WTC11 (cell line): ENCODE measurements around the gene RMI2. TPM values are rescaled to one million over a fixed set of nuclear protein-coding genes. Genes with fewer than 3 reads are reported as not detected.

ENCODE experiments used
- ATAC-seq: fragments of 200-7000 bp; cut with Tn5 transposase; 2 replicates; pipeline ENCODE4 v1.10.0; 2021; ENCODE audit warnings: mild to moderate bottlenecking, moderate library complexity
- CTCF ChIA-PET: fragments of 300-600 bp; sonication (Branson Sonifier 250); formaldehyde crosslinking; loops from one replicate; lab custom pipeline; 2021; ENCODE audit warnings: antibody characterized with exemption; lab: Charles Lee
- POLR2A ChIA-PET: fragments of 350-600 bp; sonication (Branson Sonifier 250); formaldehyde crosslinking; loops from one replicate; lab custom pipeline; 2021; ENCODE audit warnings: antibody characterized with exemption; lab: Charles Lee
- DNase-seq: peaks from one replicate; pipeline ENCODE4 v3.0.0; 2021; ENCODE audit warnings: low spot score
- H3K27ac Mint-ChIP-seq: 2 replicates; pipeline ENCODE4 v1.8.0; 2021; ENCODE audit warnings: mixed read lengths
- H3K27me3 Mint-ChIP-seq: 2 replicates; pipeline ENCODE4 v1.8.0; 2021; ENCODE audit warnings: low read depth, mild to moderate bottlenecking, moderate library complexity, mixed read lengths
- H3K36me3 Mint-ChIP-seq: 2 replicates; pipeline ENCODE4 v1.8.0; 2021; ENCODE audit warnings: mixed read lengths
- H3K4me1 Mint-ChIP-seq: 2 replicates; pipeline ENCODE4 v1.8.0; 2022; ENCODE audit warnings: mixed read lengths
- H3K4me3 Mint-ChIP-seq: 2 replicates; pipeline ENCODE4 v1.8.0; 2021; ENCODE audit warnings: mild to moderate bottlenecking, moderate library complexity, mixed read lengths
- H3K9me3 Mint-ChIP-seq: 2 replicates; pipeline ENCODE4 v1.8.0; 2021; ENCODE audit warnings: mixed read lengths
- ATF1 ChIP-seq: sonication (generic); formaldehyde crosslinking; IDR thresholded peaks from 2 replicates; pipeline ENCODE4 v1.8.1; 2023; ENCODE audit warnings: mild to moderate bottlenecking, moderate library complexity, missing genetic modification reagents
- CREM ChIP-seq: sonication (generic); formaldehyde crosslinking; IDR thresholded peaks from 2 replicates; pipeline ENCODE4 v1.8.1; 2022; ENCODE audit warnings: mild to moderate bottlenecking, missing genetic modification reagents, moderate library complexity
- ETV6 ChIP-seq: sonication (generic); formaldehyde crosslinking; IDR thresholded peaks from 2 replicates; pipeline ENCODE4 v1.8.1; 2022; ENCODE audit warnings: mild to moderate bottlenecking, missing genetic modification reagents
- FOXK1 ChIP-seq: sonication (generic); formaldehyde crosslinking; IDR thresholded peaks from 2 replicates; pipeline ENCODE4 v1.8.0; 2022; ENCODE audit warnings: mild to moderate bottlenecking, moderate library complexity, missing genetic modification reagents
- GABPB1 ChIP-seq: sonication (generic); formaldehyde crosslinking; IDR thresholded peaks from 2 replicates; pipeline ENCODE4 v1.8.1; 2023; ENCODE audit warnings: mild to moderate bottlenecking, missing genetic modification reagents
- NR1H2 ChIP-seq: sonication (generic); formaldehyde crosslinking; IDR thresholded peaks from 2 replicates; pipeline ENCODE4 v1.9.0; 2021; ENCODE audit warnings: mild to moderate bottlenecking, moderate library complexity, missing genetic modification reagents
- TEAD1 ChIP-seq: sonication (generic); formaldehyde crosslinking; IDR thresholded peaks from 2 replicates; pipeline ENCODE4 v1.8.0; 2022; ENCODE audit warnings: mild to moderate bottlenecking, missing genetic modification reagents
- ZBTB21 ChIP-seq: sonication (generic); formaldehyde crosslinking; IDR thresholded peaks from 2 replicates; pipeline ENCODE4 v1.8.1; 2023; ENCODE audit warnings: mild to moderate bottlenecking, missing genetic modification reagents, borderline replicate concordance
- ZNF263 ChIP-seq: sonication (generic); formaldehyde crosslinking; IDR thresholded peaks from 2 replicates; pipeline ENCODE4 v1.8.1; 2022; ENCODE audit warnings: low read depth, mild to moderate bottlenecking, moderate library complexity, missing genetic modification reagents
- total RNA-seq: library from RNA; stranded (reverse); gene quantifications from 3 replicates; pipeline ENCODE4 v1.2.3, GENCODE V29; 2021
- TF ChIP-seq, protein P1 (sequence below): sonication (generic); formaldehyde crosslinking; IDR thresholded peaks from 2 replicates; pipeline ENCODE4 v1.8.0; 2022; ENCODE audit warnings: mild to moderate bottlenecking, missing genetic modification reagents
- TF ChIP-seq, protein P2 (sequence below): sonication (generic); formaldehyde crosslinking; IDR thresholded peaks from 2 replicates; pipeline ENCODE4 v1.8.0; 2023; ENCODE audit warnings: mild to moderate bottlenecking, missing genetic modification reagents
- TF ChIP-seq, protein P3 (sequence below): sonication (generic); formaldehyde crosslinking; IDR thresholded peaks from 2 replicates; pipeline ENCODE4 v1.8.0; 2022; ENCODE audit warnings: mild to moderate bottlenecking, missing genetic modification reagents
- TF ChIP-seq, protein P4 (sequence below): sonication (generic); formaldehyde crosslinking; IDR thresholded peaks from 2 replicates; pipeline ENCODE4 v1.8.0; 2022; ENCODE audit warnings: mild to moderate bottlenecking, missing genetic modification reagents
- TF ChIP-seq, protein P5 (sequence below): sonication (generic); formaldehyde crosslinking; IDR thresholded peaks from 2 replicates; pipeline ENCODE4 v1.8.1; 2023; ENCODE audit warnings: mild to moderate bottlenecking, missing genetic modification reagents, moderate library complexity

Gene RMI2
- total RNA-seq, 1 experiment from 2014 or later, result 79.0 TPM

DNA sequence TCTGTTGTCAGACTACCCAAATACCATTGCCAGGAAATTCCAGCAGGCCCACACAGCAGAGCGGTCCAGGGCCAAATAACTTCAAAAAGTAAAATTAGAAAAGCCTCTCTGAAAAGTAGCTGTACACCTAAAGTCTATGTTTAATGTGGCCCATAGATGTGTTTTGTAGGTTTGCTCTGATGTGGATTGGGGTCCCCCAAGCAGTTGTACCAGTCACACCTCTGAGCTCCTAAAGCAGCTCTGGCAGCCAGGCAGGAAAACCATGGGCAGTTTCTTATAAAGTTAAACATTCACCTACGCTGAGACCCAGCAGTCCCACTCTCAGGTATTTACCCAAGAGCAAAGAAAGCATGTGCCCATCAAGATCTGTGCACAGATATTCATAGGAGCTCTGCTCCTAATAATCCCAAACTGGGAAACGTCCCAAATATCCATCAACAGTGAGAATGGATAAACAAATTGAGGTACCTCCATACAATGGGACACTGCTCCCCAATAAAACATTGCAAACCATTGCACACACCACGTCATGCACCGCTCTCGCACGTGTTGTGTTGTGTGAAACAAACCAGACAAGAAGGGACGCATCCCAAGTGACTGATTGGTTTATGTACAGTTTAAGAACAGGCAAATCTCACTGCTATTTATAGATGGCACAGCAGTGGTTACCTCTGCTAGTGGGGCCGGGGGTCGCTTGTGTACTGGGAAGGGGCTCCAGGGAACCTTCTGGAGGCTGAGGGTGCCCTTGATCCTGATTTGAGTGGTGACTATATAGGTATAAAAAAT, 48.4 kb upstream of the RMI2 start:
- H3K4me3 Mint-ChIP-seq, result no peak overlapping the region

DNA sequence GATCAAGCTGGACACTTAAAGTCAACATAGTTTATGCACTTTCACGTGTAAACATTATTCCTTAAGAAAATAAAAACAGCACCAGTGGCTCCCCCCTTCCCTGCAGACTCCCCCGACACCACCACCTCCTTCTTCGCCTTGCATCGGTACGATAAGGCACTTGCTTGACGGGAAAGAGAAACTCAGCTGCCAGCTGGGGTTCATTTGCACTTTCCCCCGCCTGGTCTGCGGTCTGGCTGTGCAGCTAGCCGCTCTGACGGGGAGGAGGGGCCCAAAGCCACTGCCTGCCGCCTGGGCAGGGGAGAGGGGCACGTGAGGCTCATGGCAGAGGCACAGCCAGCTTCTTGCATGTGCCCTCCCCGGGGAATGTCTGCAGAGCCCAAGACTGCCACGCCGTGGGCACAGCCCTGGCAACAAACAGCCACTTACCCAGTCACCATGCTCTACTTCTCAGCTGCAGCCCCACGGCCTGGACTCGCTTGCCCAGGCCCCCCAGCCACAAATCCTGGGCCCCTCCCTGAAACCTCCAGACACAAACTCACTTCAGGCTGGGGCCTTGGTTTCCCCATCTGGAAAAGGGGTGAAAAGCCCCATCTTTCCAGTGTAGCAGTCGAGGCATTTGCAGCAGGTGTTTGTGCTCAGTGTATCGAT, 47.6 kb upstream of the RMI2 start:
- peak; percentile 87 for ATAC-seq
- ChIA-PET CTCF (interaction anchor here (0.7 to 3.4 kb wide), 12 partner anchors 10 to 314 kb away, joined by 3 to 29 read pairs (median 3); partner anchors contain the start of gene SOCS1), POLR2A (interaction anchor here (0.9 to 1.4 kb wide), 3 partner anchors 15 to 42 kb away, joined by 3 to 6 read pairs (median 3); partner anchors contain the start of gene SOCS1)
- DNase-seq, result peak; percentile 69
- Mint-ChIP-seq H3K9me3 (no peaks in the 10 kb centered on the region), H3K27ac (no peak overlapping the region), H3K4me1 (peaks cover 33% of the 10 kb centered on the region), H3K36me3 (no peaks in the 10 kb centered on the region), H3K4me3 (no peak overlapping the region), H3K27me3 (no peaks in the 10 kb centered on the region; the same call in 1 of the 2 replicates)
- TF ChIP-seq, protein P1, sequence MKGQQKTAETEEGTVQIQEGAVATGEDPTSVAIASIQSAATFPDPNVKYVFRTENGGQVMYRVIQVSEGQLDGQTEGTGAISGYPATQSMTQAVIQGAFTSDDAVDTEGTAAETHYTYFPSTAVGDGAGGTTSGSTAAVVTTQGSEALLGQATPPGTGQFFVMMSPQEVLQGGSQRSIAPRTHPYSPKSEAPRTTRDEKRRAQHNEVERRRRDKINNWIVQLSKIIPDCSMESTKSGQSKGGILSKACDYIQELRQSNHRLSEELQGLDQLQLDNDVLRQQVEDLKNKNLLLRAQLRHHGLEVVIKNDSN (CRISPR knock-in tag), result peak; percentile 82
- 0 out of 2 replicates have a peak, but pooled peaks have one; percentile 53 for TF ChIP-seq GABPB1 (CRISPR knock-in tag)
- no peak for TF ChIP-seq ZNF263 (CRISPR knock-in tag)
- peak; percentile 47; the same call in 1 of the 2 replicates for TF ChIP-seq TEAD1 (CRISPR knock-in tag)
- TF ChIP-seq ZBTB21, result peak; percentile 62; the same call in 1 of the 2 replicates
- no peak for TF ChIP-seq ATF1
- TF ChIP-seq ETV6 (CRISPR knock-in tag), result 0 out of 2 replicates have a peak, but pooled peaks have one; percentile 74
- TF ChIP-seq, protein P2, sequence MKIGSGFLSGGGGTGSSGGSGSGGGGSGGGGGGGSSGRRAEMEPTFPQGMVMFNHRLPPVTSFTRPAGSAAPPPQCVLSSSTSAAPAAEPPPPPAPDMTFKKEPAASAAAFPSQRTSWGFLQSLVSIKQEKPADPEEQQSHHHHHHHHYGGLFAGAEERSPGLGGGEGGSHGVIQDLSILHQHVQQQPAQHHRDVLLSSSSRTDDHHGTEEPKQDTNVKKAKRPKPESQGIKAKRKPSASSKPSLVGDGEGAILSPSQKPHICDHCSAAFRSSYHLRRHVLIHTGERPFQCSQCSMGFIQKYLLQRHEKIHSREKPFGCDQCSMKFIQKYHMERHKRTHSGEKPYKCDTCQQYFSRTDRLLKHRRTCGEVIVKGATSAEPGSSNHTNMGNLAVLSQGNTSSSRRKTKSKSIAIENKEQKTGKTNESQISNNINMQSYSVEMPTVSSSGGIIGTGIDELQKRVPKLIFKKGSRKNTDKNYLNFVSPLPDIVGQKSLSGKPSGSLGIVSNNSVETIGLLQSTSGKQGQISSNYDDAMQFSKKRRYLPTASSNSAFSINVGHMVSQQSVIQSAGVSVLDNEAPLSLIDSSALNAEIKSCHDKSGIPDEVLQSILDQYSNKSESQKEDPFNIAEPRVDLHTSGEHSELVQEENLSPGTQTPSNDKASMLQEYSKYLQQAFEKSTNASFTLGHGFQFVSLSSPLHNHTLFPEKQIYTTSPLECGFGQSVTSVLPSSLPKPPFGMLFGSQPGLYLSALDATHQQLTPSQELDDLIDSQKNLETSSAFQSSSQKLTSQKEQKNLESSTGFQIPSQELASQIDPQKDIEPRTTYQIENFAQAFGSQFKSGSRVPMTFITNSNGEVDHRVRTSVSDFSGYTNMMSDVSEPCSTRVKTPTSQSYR (CRISPR knock-in tag), result no peak
- TF ChIP-seq CREM (CRISPR knock-in tag), result no peak
- TF ChIP-seq, protein P3, sequence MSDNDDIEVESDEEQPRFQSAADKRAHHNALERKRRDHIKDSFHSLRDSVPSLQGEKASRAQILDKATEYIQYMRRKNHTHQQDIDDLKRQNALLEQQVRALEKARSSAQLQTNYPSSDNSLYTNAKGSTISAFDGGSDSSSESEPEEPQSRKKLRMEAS (CRISPR knock-in tag), result peak; percentile 78
- TF ChIP-seq, protein P4, sequence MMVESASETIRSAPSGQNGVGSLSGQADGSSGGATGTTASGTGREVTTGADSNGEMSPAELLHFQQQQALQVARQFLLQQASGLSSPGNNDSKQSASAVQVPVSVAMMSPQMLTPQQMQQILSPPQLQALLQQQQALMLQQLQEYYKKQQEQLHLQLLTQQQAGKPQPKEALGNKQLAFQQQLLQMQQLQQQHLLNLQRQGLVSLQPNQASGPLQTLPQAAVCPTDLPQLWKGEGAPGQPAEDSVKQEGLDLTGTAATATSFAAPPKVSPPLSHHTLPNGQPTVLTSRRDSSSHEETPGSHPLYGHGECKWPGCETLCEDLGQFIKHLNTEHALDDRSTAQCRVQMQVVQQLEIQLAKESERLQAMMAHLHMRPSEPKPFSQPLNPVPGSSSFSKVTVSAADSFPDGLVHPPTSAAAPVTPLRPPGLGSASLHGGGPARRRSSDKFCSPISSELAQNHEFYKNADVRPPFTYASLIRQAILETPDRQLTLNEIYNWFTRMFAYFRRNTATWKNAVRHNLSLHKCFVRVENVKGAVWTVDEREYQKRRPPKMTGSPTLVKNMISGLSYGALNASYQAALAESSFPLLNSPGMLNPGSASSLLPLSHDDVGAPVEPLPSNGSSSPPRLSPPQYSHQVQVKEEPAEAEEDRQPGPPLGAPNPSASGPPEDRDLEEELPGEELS, result peak; percentile 73; the same call in 1 of the 2 replicates
- TF ChIP-seq FOXK1, result peak; percentile 38; the same call in 1 of the 2 replicates
- TF ChIP-seq, protein P5, sequence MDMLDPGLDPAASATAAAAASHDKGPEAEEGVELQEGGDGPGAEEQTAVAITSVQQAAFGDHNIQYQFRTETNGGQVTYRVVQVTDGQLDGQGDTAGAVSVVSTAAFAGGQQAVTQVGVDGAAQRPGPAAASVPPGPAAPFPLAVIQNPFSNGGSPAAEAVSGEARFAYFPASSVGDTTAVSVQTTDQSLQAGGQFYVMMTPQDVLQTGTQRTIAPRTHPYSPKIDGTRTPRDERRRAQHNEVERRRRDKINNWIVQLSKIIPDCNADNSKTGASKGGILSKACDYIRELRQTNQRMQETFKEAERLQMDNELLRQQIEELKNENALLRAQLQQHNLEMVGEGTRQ (CRISPR knock-in tag), result peak; percentile 85

More for the DNA sequence above, 48.4 kb upstream of the RMI2 start:
- ATAC-seq (no peak), DNase-seq (no peak)
- peak overlapping the region; percentile 28 for H3K27ac Mint-ChIP-seq
- no peak for TF ChIP-seq NR1H2
- TF ChIP-seq GABPB1 (CRISPR knock-in tag), result peak; percentile 26; the same call in 1 of the 2 replicates
- no peaks in the 10 kb centered on the region for H3K9me3 Mint-ChIP-seq
- POLR2A ChIA-PET, result no interaction called here
- H3K27me3 Mint-ChIP-seq, result no peaks in the 10 kb centered on the region; the same call in 1 of the 2 replicates
- CTCF ChIA-PET, result interaction anchor here (0.9 to 3.4 kb wide), 10 partner anchors 11 to 313 kb away, joined by 3 to 29 read pairs (median 4); partner anchors contain the start of gene SOCS1
- peaks cover 33% of the 10 kb centered on the region for H3K4me1 Mint-ChIP-seq
- no peaks in the 10 kb centered on the region for H3K36me3 Mint-ChIP-seq
